Measurements from ENCODE around the gene CD247. TPM values are rescaled to one million over a fixed set of nuclear protein-coding genes. Genes with fewer than 3 reads are reported as not detected.

The CD247 gene
- polyA plus RNA-seq, 1 donor: 1.2 TPM

DNA sequence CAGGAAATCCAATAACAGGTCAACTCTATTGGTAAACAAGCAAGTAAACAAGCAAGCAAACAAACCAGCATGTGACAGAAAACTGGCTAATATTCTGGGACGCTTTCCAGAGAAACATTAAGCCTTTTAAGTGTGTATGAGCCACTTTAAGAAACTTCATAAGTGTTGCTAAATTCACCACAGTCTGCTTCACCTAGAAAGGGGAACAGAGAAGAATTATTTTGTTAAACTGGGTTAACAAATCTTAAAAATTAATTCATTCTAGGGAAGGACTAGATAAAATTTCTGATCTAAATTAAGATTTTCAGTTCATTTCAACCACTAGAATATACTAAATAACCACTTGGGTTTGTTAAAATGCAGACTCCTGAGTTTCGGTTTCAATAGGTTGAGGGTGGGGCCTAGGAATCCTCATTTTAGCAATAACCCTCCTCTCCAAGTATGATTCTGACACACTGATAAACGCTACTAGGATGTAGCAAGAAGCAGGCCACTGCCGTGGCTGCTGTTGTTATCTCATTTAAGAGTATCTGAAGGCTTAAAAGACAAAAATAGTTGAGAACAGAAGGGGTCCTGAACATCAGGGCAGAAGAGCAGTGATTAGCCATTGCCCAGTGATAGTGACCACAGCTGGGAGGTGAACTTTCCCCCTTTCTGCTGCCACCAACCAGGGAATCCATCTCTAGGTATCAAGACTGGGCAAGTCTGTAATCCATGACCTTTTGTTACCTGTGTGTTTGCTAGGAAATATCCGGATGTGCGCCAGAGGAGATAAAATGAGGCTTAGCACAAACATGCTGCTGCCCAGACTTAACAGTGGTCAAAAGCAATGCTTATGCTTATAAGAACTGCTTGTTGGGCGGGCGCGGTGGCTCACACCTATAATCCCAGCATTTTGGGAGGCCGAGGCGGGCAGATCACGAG is 24.0 kb upstream of the CD247 start:
- DNase-seq (ENCODE audit: low read depth): no peak

DNA sequence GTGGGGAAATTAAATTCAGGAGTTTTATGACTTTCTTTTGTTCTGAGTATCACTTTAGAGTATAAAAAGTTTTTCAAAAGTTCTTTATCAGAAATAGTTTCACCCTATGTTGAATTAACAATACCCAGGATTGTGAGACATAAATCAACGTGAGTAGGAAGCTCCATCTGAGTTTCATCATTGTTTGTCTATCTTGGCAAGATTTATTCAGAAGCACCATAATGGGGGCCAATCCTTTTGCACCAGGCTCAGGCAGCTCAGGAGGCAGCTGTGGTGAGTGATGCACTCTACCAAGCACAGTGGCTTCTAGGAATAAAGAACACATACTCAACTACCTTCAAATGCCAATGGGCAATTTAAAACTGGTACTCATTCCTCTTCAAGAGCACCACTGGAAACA is 23.3 kb upstream of the CD247 start:
- DNase-seq (ENCODE audit: low read depth): no peak

- DNase-seq (ENCODE audit: low read depth): no peak
Measured at GRCh38 chr1:167541003-167541402, 22.7 kb upstream of the CD247 start.

- no peak for DNase-seq (ENCODE audit: low read depth)
Measured at GRCh38 chr1:167538657-167539056, 20.3 kb upstream of the CD247 start.

GRCh38 chr1:167533851-167534300 is 15.5 kb upstream of the CD247 start:
- peak; percentile 28 for DNase-seq (ENCODE audit: low read depth)

DNA sequence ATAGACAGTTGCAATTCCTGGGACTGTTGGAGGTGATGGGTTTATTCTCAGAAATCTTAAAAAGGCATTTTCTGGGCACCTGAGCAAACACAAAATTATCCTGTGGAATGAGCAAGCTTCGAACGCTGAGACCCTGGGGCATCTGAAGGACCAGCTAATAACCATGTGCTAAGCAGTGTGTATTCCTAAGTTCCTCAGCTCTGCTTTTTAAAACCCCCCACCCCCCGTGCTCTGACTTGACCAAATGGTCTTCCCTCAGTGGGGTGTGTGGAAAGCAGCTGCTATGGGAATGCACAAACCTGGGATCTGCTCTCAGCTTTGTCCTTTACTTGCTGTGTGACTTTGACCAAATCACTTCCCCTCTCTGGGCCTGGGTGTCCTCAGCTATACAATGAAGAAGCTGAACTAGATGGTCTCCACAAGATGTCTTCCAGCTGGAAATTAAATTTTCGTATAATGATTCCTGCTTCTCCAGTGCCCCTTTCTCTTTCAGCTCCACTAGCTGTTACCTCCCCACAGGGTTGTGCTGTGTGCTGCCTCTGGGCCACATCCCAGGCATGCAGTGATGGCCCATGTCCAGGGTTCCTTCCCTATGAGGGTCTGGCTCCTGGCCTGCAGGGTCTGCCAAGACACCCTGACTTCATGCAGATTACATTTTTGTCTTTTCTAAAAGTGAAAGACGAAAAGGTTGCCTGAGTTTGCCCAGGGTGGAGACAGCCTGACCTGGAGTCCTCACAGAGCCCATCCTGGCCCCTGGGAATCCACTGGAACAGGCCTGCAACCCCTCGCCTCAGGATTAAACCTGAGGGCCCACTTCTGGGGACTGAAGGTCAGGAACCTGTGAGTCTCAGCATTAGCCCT is 14.9 kb upstream of the CD247 start:
- no peak for DNase-seq (ENCODE audit: low read depth)

- no peak for DNase-seq (ENCODE audit: low read depth)
Measured at GRCh38 chr1:167532375-167532774, 14.0 kb upstream of the CD247 start.

DNA sequence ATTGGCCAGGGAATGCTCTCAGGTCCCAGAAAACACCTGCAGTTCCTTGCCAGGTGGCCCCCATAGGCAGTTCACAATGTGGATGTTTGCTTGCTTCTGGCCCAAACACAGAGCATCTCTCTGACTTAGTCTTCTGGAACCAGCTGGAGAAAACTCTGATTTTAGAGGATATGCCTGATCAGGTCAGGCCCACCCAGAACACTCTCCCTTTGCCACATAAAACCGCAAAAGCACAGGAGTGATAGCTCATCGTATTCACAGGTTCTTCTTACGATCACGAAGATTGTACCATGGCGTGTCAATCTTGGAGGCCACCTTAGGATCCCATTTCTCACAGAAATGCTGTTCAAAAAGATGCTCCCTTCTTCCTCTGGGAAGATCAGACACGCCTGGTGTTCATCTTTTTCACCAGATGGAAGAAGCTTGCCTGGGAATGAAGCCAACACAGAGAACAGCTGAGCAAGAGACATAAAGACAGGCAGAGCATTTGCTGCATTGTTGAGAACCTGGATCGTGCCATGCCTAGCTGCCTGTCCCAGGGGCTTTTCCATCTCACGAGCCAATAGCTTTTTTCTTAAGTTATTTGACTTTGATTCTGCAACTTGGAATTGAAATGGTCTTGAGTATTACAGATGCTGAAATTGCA is 11.6 kb upstream of the CD247 start:
- DNase-seq (ENCODE audit: low read depth): no peak

GRCh38 chr1:167528057-167528728 is 9.9 kb upstream of the CD247 start:
- DNase-seq (ENCODE audit: low read depth): no peak

GRCh38 chr1:167526667-167527383 is 8.5 kb upstream of the CD247 start:
- no peak for DNase-seq (ENCODE audit: low read depth)

GRCh38 chr1:167524651-167525050 is 6.3 kb upstream of the CD247 start:
- DNase-seq (ENCODE audit: low read depth): no peak

DNA sequence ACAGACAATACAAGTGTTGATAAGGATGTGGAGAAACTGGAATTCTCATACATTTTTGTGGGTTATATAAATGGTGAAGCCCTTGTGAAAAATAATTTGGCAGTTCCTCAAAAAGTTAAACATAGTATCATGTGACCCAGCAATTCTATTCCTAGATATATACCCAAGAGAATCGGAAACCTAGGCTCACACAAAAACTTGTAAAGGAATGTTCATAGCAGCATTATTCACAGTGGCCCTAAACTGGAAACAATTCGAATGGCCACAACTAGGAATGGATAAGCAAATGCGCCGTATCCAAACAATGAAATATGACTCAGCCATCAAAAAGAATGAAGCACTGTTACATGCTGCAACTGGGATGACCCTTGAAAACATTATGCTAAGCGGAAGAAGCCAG is 3.9 kb upstream of the CD247 start:
- DNase-seq (ENCODE audit: low read depth): no peak

- no peak for DNase-seq (ENCODE audit: low read depth)
Measured at GRCh38 chr1:167520711-167521206, 2.4 kb upstream of the CD247 start.

DNA sequence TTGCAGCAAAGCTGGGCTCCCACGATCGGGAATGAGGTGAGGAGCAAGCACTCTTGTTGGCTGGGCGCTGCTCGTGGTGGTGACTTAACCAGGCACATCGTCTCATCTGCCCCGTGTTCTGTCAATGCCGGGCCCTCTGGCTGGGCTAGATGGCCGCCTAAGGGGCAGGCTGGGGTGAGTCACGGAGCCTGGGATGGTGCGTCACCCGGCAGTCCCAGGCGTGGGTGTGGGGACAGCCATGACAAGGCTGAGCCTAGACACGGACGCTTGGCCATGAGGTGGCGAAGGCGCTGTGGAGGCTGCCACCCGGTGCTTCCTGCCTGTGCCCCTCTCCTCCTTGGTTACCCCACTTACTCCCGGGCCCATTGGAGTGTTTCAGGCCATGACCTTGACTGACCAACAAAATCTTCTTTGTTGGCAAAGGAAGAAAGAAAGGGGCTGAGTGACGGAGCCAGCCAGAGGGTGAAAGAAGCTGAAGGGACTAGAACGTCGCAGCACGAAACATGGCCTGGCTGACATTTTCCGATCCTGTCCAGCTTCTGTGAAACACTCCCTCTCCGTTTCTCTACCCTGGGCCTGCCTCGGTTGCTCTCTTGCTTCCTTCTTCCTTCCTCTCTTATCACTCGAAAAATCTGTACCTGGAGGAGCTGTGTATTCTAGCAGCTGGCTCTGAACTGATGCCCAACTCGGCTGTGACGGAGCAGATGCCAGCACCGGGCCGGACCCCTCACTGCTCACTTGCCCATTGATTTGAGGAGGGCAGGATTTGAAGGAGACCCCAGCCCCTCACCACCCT is 596 bp downstream of the CD247 start:
- DNase-seq (ENCODE audit: low read depth): no peak

- no peak for DNase-seq (ENCODE audit: low read depth)
Measured at GRCh38 chr1:167516404-167517388, 1.6 kb downstream of the CD247 start.

DNA sequence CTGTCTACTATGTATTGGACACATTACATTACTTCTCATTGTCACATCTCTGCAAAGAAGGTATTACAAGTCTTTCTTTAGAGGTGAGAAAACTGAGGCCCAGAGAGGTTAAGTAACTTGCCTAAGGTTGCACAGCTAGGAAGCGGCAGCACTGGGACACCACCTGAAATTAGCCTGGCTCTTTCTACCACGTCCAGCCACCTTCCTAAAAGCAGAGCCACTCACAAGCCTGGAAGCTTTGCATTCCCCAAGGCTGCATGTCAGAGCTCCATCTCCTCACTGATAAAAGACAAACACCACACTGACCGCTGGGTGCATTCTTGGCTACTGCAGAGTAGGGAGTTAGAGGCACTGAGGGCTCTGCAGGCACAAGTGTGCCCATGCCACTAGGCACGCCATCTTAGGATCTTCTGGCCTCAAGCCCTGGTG is 2.4 kb downstream of the CD247 start:
- DNase-seq (ENCODE audit: low read depth): no peak

DNA sequence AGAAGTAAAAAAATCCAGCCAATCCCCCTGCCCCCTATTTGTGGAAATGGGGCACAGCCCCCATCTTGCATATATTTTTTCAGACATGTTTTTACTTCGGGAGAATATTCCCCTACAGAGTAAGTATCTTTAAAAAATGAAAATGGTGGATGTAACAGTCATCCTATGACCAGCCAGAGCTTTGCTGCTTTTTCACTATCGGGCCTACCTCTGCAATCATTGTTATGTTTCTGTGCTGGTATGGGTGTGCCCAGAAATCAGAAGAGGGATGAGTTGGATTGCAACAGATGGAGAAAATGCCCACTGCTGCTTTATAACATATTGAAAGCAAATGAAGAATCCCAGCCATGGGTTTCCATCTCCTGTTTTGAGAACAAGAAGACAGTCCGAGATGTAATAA is 2.9 kb downstream of the CD247 start:
- DNase-seq (ENCODE audit: low read depth): no peak

- no peak for DNase-seq (ENCODE audit: low read depth)
Measured at GRCh38 chr1:167514288-167514687, 4.0 kb downstream of the CD247 start.
